HUDEP-2 (cell line): ENCODE measurements around the gene DOCK10.
"Not testable (repeated sequence)": the region's sequence is repeated elsewhere in the genome, so short reads cannot be mapped to it uniquely, and the experiment has no call there.

Source experiments
- DNase-seq, 76 experiments: peaks; one replicate each; lab custom pipeline; 2025; ENCODE audit not compliant: unreplicated experiment in 76 of 76; lab: John Stamatoyannopoulos, UW

The DOCK10 gene

DNA sequence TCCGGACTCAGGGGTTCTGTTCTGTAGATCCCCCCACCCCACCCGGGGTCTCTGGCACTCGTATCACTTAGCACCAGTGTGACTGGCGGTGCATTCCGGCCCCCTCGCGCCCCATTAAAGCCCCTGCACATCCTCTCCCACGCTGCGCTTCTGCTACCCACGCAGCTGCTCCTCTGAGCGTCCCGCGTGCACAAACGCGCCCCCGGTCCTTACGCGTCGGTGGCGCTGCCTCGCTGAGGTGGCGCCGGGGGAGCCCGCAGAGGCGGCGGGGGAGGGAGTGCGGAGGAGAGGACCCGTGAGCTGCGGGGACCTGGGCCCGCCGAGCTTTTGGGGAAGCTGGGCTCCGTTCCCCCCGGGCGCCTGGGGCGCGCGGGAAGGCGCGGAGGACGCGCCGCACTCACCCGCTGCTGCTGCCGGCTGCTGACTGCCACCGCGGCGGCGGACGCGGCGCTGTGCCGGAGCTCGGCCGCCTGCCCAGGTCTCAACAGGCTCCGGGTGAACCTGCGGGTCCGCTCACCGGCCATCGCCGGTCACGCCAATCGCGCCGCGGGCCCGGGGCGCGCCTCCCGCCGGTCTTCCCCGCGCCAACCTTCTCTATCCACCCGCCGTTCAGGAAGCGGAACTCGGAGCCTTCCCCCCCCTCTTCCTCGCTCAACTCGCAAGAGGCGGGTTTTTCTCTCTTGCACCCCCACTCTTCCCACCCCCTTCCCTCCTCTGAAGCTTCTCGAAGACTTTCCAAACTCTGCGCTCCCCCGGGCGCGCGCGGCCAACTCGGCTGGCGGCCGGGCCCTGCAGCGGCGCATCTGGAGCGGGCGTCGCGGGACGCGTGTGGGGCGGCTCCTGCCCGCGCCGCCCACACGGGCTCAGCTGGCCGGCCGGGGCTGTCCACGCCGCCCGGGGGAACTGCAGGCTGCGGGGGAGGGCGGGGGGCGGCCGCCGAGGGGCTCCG is at the start of gene DOCK10:
TSS of gene DOCK10 (minus strand) at position 618 of the 949 bp plus-strand sequence. CDS start at position 524, 94 bp downstream.
- DNase-seq, result peak in 2 of 76 experiments; percentile 2 to 8

DNA sequence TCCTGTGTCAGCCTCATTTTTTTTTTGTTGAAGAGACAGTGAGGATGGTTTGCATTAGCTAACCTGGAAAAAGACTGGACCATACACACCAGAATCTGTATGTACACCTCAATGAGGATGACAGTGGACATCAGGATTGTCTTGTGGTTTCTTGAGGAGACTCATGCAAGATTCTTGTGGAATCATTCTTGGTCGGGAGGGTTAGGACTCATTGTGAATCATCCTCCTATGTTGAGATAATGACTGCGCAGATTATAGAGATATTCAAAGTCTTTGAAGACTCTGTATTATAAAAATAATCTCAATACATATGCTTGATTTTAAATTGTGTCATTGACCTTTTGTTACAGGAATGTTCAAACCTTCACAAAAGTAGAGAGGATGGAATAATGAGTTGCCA is 49.1 kb upstream of the DOCK10 start:
- no peak for DNase-seq

DNA sequence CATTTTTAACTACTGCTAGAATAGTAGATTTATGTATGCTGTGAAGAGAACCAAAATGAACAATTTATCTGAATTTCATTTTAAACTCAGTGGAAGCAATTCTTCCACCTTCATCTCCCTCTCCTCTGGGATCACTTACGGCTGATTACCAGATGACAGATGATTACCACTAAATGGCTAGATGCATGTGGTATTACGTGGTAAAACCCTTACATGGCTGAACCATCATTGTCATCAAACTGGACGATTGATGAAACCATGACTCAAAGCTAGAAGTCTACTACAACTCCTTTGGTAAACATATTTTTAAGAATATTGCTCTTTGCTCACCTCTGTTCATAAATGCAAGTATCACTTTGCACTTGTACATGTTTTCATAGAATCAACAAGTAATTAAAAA is 48.5 kb upstream of the DOCK10 start:
- DNase-seq, result no peak

DNA sequence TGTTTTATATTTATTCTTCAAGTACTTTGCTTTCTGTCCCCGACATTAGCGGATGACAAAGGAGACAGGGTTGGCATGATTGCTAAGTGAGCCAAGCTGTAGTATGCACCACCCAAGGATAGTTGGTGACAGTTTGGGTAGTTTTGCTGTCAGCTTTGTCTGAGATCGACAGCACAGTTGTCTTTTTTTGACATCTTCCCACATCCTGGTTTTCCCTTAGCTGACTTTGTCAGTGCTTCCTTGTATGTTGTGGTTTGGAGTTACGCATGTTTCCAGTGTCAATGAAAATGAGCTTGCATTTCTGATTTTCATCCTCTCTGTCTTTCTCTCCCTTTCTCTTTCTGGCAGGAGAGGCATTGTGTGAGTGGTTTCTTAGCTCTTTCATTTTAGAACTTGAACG is 44.6 kb upstream of the DOCK10 start:
- no peak for DNase-seq

DNA sequence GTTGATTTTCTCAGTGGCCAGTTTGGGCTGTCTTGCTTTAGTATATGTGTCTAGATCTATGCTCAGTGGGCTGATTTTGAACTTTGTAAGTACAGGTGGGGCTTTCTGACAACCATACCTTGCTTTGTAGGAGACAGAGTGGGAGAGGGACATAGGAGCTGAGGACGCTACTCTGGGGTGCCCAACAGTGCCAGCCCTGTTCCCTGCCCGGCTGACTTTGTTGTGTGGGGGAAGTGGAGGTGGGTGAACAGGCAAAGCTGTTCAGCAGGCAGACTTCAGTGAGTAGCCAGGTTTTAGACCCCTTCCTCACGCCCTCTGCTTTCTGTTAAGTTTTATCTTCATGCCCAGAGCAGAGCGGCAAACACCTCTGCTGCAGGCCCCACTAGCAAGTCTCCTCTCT is 44.2 kb upstream of the DOCK10 start:
- DNase-seq, result no peak

DNA sequence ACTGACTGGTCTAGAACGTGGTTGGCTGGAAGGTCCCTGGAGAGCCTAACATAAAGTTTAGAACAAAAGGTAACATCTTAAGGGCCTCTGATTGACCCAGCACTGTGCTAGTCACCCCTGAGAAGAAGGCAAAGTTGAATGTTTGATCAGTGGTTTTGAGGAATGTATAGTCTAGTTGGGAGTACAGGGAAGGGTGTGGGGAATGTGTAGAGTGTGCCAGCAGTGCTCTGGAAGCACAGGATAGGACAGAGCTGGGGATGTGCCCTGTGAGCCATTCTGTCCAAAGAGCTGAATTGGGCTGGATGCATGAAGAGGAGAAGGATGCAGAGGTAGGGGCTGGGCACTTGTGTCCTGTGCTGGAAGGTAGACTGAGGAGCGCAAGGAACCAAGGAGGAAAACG is 41.0 kb upstream of the DOCK10 start:
- DNase-seq, result no peak

DNA sequence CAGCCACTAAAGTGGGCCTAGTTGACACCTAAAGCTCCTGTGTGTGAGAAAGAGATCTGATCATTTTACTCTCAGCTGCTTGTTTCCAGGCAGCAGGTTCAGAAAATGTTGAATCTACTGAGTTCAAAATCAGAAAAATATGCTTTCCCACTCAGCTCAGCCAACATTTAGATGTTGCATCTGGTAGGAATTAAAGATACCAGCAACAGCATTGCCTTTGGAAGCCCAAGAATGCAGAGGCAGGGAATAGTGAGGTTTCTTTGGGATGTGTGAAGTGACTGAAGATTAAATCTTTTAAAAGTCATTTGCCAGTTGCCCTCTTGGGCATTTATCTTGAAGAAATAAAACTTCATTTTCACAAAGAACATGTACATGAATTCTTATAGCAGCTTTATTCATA is 33.9 kb upstream of the DOCK10 start:
- DNase-seq, result no peak

DNA sequence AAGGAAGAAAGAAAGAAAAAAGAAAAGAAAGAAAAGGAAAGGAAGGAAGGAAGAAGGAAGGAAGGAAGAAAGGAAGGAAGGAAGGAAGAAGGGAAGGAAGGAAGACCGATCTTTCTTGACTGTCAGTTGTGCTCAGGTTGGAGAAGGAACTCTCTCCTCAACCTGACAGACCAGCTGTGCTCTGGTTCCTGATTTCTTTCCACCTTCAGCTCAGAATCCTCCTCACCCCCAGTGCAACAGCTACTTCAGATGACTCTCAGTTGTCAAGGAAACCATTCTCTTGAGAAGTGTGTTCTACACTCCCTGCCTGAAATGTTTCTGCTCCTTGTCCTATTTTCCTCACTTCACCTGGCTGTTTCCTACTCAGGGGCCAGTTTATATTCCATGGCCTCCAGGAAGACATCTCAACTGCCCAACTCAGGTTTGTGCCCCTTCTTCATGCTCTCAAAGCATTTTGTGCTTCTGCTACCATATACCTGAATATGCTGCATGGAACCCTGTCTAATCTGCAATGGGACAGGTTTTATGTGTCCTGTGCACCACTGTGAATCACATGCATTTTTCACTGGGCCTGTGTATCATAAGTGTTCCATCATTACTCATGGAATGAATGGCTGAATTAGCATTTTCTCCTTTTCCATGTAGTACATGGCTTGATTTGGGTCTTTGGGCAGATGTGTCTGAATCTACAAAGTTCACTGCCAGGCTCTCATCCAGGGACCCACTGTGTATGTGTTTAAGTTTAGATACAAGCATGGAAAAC is 32.8 kb upstream of the DOCK10 start:
- no peak for DNase-seq

DNA sequence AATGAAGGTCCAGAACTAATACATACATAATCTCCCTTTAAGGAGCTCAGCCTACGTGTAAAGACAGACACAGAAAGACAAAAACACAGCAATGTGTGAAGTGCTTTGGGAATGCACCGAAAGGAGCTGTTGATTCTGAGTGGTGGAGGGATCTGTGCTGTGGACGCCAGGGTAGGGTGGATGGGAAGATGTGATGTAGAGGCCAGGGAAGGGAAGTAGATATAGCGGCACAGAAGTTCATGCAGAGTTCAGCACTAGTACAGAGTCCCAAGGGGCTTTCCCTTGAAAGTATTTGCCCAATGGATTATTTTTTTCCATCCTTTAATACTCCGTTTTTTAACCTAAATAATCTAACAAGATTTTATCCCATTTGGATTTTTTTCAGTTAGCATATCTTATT is 32.1 kb upstream of the DOCK10 start:
- DNase-seq, result no peak

DNA sequence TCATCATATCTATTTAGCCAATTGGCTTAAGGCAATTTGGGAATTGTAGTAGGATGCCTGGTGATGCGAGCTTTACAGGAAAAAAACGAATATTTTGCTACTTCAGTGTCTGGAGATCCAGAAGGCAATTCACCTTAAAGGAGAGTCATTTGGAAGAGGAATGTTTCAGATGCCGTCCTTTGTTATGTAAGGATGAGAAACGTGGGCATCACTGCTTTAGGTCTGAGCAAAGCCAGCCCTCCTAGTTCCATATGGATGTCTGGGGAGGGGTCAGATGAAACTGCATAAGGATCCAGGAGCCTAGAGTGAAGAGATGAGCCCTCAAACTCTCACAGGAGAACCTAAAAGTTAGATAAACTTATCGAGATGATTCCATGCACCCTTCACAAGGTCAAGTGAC is 30.9 kb upstream of the DOCK10 start:
- no peak for DNase-seq

DNA sequence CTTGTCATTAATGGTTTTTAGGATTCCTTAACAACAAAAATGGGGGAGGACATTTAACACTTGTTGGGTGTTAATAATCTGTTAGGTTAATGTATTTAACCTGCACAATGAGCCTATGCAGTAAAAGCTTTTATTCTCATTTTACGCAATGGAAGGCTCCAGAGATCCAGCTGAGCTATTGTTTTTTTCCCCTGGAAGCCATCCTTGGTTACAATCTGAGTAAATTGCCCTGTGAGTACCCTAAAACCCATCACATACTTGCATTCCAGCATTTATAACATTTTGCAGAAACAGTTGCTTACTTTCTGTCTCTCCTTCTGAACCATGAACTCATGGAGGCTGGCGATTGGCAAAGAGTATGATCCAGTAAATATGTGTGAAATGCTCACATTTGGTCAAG is 30.2 kb upstream of the DOCK10 start:
- DNase-seq, result no peak

DNA sequence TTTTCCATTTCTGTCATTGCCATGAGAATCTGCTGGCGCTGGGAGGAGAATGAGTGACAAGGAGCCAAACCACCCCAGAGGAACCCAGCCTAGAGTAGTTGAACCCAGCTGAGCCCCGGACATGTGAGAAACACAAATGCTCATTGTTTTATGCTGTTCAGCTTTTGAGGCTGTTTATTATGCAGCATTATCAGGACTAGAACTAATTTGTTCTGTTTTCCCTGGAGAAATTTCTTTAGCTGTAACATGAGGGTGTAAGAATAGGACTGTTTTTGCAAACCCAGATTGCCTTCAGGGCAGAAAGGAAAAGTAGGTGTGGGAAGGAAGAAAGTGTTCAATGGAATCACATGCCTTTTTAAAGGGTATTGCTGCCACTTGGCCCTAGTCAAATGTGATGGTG is 28.5 kb upstream of the DOCK10 start:
- DNase-seq, result no peak

DNA sequence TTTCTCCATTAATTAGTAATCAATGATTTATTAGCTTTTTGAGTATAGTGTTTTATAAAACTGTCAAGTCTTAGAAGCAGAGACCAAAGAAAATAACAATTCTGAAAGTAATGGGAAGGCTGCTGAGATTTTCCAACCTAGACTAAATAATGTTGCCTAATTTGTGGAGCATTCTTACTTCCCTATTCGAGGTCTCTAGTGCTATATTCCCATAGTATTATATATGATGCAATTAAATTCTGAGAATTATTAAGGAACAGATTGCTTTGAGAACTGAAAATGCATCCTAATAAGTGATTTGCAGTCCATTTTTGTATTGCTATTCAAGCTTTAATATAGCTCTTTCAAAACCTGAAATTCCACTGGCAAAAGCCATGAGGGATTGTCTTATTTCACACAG is 27.7 kb upstream of the DOCK10 start:
- DNase-seq, result no peak

DNA sequence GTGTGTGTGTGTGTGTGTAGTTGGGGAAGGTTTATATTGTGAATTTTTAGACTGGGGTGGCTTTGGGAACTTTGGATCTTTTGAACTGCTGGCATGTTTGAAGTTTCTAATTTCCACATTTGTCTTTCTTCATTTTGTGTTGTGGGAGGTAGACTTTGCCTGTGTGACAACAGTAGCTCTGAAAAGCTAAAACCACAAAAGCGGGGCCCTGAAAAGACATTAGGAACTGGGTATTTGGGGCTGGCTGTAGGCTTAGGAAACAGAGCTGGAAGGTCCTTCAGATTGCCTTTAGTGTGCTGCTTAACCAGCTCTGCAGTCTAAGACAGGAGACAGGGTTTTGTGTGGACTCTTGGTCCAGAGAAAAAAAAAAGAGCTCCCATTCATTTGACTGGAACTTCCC is 27.2 kb upstream of the DOCK10 start:
- no peak for DNase-seq

DNA sequence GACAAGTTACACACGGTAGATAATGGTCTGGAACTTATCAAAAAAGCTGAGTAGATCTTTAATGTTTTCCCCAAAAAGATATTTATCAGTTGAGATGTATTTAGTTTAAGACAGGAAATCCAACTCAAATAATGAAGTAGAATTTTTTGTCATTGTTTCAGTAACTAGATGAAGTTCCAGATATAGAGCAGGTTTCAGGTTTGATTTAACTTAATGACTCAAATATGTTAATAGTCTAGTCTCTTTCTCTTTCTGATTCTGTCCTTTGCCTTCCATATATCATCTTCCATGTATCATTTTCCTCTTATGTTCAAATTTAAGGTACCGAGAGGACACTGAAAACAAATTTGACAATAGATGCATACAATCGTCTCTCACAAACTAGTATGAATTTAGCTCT is 23.6 kb upstream of the DOCK10 start:
- no peak for DNase-seq

DNA sequence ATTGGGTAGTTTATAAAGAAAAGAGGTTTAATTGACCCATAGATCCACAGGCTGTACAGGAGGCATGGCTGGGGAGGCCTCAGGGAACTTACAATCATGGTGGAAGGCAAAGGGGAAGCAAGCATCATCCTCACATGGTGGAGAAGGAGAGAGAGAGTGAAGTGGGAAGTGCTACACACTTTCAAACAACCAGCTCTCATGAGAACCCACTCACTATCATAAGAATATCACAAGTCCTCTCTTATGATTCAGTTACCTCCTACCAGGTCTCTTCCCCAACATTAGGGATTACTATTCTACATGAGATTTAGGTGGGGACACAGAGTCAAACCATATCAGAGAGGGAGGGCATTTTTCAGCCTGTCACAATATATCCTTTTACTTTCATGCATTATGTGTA is 22.7 kb upstream of the DOCK10 start:
- no peak for DNase-seq

DNA sequence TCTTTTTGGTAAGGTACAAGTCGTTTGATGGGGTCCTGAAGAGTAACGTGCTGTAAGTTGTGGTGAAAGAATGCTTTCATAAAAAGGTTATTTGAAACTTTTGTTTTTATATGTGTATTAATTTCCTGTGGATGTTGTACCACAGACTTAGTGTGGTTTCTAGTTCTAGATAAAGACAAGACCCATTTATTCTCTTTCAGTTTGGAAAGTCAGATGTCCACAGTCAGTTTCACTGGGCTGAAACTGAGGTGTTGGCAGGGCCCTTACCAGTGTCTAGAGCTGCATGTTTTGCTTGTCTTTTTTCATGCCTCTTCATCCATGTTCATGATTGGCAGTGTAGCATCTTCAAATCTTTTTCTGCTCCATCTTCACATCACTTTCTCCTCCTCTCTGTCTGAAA is 22.1 kb upstream of the DOCK10 start:
- DNase-seq, result no peak

DNA sequence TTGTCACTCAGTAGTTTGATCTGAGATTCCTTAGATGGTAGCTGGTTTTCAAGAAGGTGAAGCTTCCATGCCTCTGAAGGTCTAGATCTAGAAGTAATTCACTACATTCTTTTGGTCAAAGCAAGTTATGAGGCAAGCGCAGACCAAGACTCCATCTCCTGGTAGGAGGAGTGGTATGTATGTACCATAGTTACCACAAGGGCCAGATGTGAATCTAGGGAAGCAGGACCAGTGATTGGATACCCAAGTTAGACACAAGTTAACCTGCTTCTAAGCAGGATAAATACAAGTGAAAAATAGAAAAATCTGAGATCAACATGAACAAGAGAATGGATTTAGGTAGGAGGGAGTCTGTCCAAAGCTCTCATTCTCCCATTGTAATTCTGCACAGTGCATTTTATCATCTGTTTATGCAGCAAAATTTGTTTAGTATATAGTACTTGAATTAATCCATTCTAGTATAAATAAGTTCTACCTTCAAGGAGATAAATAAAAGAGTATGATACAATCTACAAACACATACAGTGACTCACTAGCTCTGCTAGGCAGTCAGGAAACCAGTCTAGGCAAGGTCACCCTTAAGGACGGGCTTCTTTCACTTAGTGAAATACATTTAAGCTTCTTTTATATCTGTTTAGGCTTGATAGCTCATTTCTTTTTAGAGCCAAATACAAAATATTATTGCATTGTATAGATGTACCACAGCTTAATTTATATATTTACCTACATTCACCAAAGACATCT is 14.2 kb upstream of the DOCK10 start:
- no peak for DNase-seq

DNA sequence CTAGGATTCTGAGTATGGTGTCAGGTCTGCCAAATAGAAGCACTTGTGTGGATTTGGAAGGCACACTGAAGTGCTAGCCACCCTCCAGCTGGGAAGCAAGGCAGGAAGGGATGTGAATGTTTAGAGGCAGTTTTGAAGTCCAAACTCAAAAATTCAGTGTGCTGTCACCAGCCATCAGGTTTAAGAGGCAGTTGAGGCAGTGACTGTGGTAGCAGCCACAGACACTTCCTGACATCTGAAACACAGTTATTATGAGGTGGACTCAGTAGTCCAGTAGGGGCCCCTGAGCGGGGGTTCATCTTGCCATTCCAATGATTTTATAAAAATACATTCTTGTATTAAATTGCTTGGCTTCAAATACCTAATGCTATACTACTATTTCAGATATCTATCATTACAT is 13.4 kb upstream of the DOCK10 start:
- no peak for DNase-seq

DNA sequence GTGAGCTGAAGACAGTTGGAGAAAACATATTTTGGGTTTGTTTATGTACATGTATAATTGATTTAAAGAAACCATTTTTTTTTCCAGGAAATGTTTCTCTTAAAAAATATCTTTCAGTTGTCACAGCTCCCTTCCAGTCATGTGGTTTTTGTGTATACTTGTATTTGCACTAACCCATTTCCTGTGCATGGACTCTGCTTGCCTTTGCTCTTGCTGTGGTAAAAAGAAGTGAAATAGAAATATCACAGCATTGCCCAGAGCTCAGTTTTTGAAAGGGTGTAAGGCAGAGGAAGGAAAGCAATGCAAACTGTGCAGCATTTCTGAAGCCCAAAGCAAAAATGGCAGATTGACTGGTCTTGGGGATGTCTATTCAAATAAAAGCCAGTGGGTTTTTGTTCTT is 10.4 kb upstream of the DOCK10 start:
- DNase-seq, result no peak

DNA sequence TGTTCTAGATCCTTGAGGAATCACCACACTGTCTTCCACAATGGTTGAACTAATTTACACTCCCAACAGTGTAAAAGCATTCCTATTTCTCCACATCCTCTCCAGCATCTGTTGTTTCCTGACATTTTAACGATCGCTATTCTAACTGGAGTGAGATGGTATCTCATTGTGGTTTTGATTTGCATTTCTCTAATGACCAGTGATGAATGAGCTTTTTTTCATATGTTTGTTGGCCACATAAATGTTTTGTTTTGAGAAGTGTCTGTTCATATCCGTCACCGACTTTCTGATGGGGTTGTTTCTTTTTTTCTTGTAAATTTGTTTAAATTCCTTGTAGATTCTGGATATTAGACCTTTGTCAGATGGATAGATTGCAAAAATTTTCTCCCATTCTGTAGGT is 5.2 kb upstream of the DOCK10 start:
- DNase-seq, result not testable (repeated sequence)
